GM18498 (cell line): ENCODE measurements around the gene MYO1H.

Experiments used
- ATAC-seq: cut with Tn5 transposase; IDR thresholded peaks from one replicate; pipeline ENCODE4 v1.9.1; 2021; ENCODE audit warnings: mild to moderate bottlenecking, moderate library complexity; ENCODE audit not compliant: unreplicated experiment

The MYO1H gene

DNA sequence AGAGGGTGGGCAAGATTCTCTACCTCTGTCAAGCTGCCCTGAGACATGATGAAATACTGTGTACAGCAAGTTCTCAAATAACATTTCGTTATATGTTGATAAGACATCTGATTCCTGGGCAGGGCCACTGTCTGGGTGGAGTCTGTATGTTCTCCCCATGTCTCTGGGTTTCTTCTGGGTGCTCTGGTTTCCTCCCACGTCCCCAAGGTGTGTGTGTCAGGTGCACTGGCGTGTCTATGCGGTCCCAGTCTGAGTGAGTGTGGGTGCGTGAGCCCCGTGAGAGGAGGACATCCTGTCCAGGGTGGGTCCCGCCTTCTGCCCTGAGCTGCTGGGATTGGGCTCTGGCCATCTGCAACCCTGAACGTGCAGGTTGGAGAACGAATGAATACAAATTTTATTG lies 99.8 kb downstream of the MYO1H start:
- no peak for ATAC-seq

DNA sequence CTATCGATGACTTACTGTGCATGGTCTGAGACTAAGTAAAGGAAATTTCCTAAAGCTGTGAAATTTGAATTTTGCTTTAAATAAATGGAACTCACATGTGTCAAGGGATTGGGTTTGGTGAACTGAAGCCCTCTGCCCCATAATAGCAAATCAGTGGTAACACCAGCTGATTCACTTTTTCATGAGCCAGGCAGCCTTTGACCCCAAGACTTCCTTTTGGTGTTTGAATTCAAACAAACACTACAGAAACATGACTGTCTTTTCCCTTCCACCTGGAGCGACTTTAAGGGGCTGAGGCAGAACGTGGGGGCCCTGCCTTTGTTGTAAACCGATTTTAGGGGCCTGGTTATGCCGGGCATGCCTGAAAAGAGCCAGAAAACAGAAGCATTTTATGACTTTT lies 100.6 kb downstream of the MYO1H start:
- no peak for ATAC-seq

DNA sequence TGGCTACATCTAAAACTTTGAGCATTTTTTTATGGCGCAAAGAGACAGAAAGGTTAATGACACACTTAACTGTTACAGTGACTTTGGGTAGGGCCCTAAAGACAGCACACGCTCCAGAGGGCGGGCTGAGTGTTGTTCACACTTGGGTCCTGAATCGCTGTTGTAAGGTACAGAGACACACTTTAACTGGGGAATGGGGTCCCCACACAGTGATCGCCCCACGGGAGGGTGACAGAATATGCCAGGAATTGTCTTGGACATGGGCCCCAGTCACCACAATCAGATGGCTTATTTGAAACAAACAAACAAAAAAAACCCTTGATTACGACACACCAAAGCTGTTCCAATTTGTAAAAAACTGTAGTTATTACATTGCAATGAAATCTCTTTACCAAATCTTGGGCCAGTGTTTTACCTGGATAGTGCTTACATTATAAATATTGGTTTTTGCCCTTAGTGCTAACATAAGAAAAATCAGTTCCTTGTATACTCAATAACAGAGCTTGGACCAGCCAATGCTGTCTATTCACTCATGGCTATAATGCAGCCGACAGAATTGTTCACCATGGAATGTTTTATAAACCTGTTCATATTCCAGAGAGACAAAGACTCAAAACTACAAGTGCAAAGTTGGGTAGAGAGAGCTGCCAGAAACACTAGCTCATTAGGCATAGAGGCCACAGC lies 101.1 kb downstream of the MYO1H start:
- no peak for ATAC-seq

DNA sequence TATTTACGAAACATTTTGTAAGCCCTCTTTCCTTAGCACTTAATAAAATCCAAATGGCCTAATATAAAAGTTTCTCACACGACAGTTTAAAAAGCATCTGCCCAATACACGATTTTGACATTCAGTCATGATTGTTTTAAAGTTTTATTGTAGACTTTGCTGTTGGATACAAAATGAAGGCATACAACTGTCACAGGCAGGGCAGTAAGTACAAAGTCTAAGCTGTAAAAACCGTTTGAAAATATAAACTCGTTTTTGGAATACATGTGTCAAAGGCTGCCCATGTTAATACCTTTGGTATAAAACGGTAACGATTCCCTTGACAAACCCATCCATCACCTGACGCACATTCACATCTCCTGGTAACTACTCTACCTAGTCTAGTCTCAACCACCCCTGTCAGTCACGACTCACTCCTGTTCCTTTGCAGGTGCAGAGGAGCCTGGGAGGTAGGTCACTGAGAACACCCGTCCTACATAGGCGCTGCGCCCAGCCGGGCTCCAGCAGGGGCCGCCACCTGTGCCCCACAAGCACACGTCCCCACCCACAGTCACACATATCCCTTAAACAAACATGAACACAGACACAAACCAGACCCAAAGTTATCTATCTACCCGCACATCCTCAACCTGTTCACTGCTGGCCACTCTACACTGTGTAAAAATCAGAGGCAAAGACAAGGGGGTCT lies 102.3 kb downstream of the MYO1H start:
- no peak for ATAC-seq

DNA sequence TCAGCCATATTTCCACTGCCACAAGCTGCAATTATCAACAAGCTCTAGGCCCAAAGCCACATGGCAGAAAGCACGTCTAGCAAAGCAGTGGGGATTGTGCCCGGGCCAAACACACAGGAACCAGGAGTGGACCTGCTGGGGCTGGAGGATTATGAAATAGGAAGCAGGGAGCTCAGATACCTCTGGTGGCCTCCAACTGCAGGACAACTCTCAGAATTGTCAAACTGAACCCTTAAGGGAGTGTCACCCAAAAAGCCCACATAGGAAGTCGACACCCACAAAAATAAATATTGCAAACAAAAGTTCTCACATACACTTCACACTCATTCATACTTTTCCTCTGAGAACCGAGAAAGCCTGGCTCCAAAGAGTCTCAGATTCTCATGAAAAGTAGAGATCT lies 103.3 kb downstream of the MYO1H start:
- no peak for ATAC-seq

DNA sequence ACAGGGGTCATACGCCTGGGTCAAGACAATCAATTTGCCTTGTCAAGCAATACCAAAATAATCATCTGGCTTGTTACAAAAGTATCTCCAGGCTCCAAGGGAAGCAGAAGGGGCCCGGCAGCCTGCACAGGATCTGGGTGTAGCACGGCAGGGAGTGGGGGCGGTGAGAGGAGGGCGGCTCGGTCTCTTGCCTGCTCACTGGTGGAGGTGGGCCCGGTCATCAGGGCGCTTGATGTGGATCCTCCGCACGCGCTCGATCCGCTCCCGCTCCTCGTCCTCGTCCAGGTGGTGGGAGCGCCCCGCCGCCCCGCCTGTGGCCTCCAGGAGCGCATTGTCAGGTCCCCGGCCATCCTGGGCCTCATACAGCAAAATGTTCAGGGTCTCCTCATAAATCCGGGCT lies 103.7 kb downstream of the MYO1H start:
- ATAC-seq: no peak

DNA sequence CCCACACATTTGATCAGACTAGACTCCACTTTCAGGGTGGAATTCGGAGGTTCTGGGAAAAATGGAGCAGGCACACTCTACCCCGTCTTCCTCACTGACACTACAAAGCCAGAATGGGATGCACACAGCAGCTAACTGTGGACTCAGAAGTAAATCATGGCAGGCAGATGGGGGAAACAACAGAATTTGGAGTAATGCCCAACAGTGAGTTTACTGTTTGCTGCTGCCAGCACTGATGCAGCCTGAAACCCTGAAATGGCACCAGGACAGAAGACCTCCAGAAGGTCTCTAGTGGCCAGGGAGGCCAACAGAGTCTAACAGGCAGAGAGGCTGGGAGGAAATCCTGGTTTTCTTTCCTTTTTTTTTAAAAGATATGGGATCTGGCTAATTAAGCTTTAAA lies 104.8 kb downstream of the MYO1H start:
- ATAC-seq: no peak

DNA sequence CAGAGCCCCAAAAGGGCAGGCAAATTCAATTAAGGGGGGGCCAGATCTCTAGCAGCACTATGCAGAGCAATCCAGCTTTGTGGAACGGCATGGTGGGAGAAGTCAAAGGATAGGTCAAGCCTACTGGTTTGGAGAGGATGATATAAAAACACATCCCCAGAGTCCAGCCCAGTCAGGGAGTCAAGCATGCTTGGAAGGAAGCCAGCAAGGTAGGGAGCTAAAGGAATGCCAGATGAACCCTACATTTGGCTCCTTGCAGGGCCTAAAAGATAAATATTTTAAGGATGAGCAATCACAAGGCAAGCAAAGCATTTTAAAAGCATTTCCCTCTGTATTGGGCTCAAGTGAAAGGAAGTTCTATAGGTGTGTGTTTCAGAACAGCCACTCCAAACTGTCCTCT lies 108.0 kb downstream of the MYO1H start:
- ATAC-seq: no peak

DNA sequence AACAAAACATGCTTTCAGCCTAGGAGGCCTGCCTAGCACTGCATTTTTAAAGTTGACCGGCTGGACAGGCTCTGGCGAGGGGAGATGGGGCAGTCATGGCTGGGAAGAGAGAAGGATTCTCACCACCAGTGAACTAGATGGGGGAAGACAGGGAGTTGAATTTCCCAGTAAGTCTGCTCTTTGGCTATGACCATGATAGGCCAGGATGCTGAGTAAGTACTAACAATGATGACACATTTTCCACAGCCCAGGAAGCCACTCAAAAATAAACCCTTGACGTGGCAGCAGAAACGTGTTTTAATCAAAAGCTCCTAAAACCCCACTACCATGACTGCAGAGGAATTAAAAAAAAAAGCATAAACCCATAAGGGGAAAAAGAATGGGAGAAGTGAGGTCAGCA lies 110.4 kb downstream of the MYO1H start:
- no peak for ATAC-seq

DNA sequence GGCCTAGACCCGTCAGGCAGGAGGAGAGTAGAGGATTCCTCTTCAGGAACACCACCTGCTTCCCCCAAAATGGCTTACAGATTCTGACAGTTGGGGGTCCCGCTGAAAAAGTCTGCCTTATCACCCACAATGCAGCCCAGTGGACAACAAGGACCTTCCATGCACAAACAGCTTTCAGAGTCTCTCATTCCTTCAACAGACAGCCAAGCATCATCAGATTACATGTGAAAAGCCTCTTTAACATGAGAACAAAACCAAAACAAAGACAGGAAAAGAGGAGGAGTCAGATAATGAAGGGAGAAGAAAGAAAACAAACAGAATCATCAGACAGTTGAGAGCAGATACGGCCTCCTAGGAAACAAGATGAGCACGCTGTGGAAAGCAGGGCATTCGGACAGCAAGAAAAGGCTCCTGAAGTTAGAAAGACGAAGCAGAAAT lies 111.1 kb downstream of the MYO1H start:
- no peak for ATAC-seq

DNA sequence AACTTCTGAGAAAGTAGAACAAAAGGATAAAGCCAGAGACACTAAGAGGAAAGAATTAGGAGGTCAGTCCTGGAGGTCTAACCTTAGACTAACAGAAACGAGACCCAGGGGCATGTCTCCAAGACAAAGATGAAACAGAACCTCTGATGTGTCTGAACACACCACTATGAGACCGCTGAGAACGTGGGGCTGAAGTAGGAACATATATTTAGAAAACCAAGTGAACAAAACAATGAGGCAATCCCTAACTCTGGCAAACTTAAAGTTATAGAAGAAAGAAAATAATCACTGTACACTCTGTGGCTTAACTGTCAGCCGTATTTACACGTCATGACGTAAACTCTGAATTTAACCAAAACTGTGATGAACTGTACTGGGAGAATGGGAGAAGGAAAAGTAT lies 111.5 kb downstream of the MYO1H start:
- ATAC-seq: no peak

DNA sequence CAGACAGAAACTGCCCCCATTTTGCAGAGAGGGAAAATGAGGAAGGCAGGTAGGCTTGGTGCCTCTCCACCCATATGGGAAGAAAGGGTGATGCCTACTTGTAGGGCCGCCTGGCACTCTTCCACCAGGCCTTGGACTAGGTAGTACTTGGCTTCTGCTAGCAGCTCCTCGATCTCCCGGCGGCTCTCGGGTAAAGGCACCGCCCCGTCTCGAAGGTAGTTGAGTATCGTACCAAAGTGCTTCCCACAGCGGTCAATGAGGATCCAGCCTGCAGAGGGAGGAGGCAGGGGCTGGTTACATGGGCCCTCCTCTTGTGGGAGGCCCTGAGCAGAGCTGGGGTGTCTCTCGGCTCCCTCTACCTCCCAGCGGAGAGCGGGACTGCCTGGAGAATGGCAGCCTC lies 112.8 kb downstream of the MYO1H start:
- ATAC-seq: no peak

DNA sequence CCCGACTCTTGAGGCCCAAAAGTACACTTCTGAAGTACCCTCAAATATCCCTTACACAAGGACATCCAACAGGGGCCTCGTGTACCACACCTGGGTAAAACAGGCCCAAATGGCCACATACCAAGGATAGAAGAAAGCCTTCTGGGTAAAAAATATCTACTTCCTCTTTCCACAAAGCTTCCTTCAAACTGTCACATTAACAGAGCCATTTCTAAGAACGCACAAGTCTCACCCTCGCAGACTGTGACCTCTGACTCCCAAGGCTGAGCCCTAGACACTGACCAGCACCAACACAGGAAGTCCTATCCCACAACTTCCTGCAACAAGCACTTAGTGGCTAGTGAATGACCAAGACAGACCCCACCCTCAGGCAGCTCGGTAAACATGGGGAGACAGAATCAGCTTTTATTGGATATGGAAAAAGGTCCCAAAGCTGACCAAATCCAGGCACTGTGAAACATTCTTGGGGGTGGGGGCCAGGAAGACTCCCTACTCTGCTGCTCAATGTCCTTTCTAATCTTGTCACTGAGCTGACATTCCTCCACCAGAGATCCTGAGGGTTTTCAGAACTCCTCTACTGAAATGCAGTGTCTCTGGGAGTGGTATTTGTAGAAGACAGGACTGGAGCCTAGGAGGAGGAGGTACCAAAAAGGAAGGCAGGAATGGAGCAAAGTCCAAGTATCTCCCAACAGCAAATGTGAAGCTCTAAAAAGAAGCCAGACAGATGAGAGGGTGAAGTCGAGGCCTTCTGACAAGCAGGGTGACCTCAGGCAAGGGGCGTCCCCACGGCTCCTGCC lies 113.5 kb downstream of the MYO1H start:
- ATAC-seq: no peak

DNA sequence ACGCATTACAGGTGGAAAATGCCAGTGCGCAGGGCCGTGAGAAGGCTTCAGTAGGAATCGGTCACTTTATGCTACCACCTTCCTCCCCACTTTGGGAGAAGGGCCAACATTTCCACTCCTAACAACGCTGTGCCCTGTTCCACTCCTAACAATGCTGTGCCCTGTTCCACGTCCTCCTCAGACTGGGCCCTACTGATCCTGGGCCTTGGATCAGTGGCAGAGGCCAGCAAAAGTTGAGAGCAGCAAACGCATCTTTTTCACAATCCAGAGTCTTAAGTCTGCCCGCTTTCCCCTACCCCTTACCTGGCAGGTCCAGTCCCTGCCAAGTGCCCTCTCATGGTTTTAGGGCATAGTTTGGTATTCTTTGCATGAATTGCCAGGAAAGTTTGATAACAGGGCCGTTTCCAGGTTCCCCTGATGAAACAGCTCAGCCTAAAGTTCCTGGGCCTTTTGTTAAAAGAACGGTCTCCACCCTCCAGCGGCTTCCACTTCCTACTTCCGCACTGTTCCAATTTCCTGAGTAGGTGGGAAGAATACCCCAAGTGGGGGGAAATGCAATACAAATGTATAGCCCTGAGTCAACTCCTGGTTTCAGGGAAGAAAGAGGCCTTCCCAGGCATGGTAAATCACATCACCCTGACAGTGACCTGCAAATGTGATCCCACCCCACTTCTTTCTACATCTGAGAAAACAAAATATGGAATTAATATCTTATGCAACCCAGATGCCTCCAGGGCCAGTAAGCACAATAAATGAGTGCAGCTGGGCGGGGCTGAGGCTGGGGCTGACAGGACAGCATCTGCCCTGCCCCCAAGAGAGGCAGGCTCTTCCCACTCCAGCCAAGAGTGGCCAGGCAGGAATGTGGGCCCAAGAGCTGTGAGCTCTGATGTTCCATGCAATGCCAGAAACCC lies 114.4 kb downstream of the MYO1H start:
- no peak for ATAC-seq

DNA sequence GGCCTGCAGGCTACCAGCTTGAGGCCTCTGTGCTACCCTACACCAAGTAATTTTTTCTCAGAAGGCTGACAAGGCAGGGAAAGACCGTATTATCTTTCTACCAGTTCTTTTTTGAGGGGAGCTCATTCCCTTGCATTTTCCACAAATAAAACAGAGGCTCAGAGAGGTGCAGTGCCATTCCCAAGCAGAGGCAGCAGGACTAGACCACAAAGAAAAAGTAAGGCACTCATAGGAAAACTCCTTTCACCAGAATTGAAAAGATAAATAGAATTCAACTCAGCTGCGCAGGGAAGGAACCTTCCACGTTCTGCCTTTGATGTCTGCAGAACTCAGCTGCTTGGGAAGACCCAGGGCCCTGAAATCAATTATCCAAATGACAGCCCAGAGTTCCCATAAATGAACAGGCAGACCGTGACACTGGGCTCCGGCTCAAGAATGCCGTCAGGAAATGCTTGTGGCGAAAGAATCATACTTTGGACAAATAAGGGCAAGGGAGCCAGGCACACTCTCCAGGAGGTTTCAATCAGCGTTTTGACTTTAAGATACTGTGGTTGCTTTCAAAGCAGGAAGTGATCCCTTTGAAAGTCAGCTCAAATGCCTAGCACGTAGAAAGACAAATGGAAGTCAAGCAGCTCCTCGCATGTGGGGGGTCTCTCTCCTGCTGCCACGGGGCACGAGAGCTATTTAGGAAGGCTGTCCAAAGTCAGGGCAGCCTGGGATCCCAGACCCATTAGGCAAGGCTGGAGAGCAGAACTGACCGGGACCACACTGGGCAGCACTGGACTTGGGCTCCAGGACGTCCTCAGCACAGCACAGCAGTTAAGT lies 115.4 kb downstream of the MYO1H start:
- ATAC-seq: no peak

DNA sequence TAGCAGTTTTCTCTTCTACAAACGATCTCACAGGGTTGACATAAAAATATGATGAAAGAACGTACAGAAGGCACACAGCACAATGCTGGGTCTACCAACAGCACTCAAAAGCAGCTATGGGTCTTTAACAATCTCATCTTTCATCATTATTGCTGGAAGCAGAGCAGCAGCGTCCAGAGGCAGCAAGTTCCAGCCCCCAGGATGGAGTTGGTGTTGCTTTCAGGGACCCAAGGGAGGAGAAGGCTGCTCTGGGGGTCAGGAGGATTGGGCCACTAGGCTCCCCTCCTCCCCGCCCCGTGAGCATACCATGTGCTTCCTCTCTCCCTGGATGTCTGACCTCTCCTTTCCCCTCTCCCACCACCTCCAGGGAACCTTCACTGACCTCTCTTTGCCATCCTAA lies 116.1 kb downstream of the MYO1H start:
- no peak for ATAC-seq

DNA sequence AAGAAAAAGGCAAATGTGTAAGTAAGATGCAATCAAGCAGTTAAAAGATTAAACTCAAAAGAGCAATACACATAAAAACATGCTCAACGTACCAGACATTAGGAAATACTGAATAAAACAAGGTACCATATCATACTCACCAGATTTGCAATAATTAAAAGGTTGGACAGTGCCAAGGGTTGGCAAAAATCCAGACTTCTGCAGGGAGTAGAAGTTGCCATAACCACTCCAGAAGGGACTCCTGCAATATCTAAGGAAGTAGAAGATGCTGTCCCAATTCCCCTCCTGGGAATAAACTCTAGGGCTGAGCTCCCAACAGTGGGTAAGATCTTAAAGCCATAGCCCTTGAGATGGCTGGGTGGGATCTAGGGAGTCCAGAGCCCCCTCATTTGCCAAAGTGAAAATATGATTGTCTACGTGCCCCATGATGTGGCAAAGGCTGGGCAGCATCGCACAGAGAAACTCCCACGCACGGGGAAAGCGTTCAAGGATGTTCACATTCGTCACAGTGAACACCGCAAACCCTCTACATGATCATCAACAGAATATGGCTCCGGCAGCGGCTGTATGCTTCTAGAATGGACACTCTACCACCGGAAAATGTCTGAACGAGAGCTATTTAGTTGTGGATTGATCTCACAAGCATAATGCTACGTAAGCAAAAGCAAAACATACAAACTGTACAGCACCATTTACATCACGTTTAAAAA lies 117.1 kb downstream of the MYO1H start:
- ATAC-seq: no peak

DNA sequence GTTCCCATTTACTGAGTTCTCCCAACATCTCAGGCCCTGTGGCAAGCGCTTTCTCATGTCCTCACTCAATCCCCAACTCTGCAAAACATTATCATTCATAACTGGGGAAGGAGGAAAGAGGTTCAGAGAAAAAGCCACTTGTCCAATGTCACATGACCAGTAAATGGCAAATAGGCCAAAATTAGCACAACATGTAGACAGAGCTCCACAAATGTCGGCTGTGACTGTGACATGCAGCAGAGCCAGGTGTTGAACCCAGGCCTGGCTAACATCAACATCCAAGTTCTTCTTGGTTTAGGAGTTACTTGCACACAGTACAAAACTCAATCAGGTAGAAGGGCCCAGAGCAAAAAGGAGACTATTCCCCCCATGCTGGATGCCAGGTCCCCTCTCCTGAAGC lies 118.6 kb downstream of the MYO1H start:
- ATAC-seq: no peak

DNA sequence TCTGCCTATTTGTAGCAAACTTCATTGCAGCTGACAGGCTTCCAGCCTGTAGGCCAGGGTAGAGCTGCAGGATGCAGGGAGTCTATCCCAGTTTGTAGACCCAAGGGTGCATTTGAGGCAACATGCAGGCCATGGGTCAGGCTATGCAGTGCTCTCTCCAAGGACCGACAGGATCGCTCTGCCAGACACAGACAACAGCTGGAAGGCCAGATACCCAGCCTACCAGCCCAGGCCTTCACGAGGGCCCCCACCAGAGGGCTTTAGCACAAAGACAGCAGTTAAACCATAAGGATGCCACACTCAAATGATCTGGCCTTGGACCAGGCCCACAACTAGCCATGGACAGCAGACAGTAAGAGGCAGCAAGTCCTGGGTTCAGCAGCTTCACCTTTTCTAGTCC lies 119.1 kb downstream of the MYO1H start:
- no peak for ATAC-seq
